NCI-H146 treated with DMSO at 0.1 percent for 48 hours (cell line): ENCODE measurements around the gene ESYT2.

Source experiments
- DNase-seq: peaks from one replicate; lab custom pipeline; 2025; ENCODE audit not compliant: unreplicated experiment; lab: John Stamatoyannopoulos, UW

ESYT2 gene

DNA sequence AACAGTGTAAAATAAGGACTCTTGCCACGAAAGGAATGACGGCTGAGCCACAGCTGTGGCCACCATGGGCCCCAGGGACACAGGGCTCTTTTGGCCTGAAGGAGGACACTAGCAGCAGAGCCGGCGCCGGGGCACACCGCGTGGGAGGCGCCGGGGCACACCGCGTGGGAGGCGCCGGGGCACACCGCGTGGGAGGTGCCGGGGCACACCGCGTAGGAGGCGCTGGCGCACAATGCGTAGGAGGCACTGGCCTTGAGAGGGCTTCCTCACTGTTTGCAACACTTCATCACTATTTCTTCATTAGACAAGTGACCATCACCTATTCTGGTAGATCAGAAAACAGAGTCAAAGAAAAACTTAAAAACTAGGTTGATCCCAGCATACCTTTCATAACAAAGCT lies 23.4 kb downstream of the ESYT2 start:
- DNase-seq: no peak

DNA sequence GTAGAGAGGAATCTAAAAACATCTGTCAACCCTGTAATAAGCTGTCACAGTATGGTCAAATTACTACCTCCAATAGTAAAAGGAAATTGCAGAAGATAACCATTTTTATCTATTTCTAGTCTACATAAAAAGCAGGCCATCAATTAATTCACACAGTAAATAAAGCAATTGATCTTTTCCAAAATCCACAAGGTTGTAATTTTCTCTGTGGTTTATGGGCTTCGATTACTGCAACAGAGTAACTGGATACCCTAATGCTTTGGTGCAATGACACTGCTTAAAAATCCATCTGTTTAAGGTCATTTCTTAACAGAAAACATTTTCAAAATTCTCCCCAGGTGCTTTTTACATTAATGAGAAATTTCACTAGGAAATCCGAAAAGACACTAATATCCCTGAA lies 23.9 kb downstream of the ESYT2 start:
- peak; percentile 54 for DNase-seq

GRCh38 chr7:158804335-158804734 lies 25.0 kb downstream of the ESYT2 start:
- DNase-seq: no peak

GRCh38 chr7:158803367-158803969 lies 25.8 kb downstream of the ESYT2 start:
- no peak for DNase-seq

GRCh38 chr7:158802535-158803366 lies 26.6 kb downstream of the ESYT2 start:
- DNase-seq: no peak

- no peak for DNase-seq
These were observed 30.6 kb downstream of the ESYT2 start for GRCh38 chr7:158798741-158799140.

DNA sequence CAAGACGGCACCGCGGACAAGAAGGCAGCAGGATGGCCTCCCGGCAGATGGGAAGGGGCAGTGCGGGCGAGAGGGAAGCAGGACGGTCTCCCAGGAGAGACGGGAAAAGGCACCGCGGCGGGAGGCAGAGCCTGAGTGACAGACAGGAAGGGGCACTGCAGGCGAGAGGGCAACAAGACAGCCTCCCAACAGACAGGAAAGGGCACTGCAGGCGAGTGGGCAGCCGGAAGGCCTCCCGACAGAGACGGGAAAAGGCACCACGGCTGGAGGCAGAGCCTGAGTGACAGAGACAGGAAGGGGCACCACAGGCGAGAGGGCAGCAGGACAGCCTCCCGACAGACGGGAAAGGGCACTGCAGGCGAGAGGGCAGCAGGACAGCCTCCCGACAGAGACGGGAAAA lies 32.6 kb downstream of the ESYT2 start:
- DNase-seq: no peak

DNA sequence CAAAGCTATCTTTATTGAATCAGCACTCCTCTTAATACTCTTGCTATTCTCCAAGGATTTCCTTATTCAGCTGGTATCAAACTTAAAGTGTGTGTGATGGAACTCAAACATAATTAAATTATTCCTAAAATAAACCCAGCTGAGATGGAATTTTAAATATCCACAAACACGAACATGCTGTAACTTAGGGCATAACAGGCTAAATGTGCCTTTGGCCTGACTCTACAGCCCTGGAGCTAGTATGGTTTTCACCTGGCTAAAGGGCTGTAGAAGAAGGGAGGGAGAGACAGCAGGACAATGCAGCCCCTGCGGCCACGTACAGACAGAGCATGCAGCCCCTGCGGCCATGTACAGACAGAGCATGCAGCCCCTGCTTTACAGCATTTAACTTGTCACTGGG lies 34.0 kb downstream of the ESYT2 start:
- DNase-seq: no peak

- DNase-seq: no peak
These were observed 38.2 kb downstream of the ESYT2 start for GRCh38 chr7:158791107-158791506.

- DNase-seq: no peak
These were observed 39.5 kb downstream of the ESYT2 start for GRCh38 chr7:158789842-158790241.

DNA sequence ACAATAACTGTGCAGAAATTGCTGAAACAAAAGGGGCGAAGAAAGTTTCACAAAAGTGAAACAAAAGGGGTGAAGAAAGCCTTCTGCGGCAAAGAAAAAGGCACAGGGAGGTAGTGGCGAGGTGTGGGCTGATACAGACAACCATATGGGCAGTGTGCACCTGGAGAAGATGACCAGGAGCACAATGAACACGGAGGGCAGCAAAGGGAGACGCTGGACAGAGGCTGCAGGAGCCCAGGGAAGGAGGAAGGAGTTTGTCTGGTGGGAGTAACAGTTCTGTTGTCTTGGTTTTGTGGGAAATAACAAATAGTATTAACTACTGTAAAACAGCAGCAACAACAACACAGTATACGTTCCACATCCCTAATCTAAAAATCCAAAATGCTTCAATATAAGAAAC lies 42.4 kb downstream of the ESYT2 start:
- no peak for DNase-seq

GRCh38 chr7:158784270-158784669 lies 45.0 kb downstream of the ESYT2 start:
- DNase-seq: no peak

- DNase-seq: no peak
These were observed 45.7 kb downstream of the ESYT2 start for GRCh38 chr7:158783595-158783994.

GRCh38 chr7:158782761-158783401 lies 46.4 kb downstream of the ESYT2 start:
- no peak for DNase-seq

DNA sequence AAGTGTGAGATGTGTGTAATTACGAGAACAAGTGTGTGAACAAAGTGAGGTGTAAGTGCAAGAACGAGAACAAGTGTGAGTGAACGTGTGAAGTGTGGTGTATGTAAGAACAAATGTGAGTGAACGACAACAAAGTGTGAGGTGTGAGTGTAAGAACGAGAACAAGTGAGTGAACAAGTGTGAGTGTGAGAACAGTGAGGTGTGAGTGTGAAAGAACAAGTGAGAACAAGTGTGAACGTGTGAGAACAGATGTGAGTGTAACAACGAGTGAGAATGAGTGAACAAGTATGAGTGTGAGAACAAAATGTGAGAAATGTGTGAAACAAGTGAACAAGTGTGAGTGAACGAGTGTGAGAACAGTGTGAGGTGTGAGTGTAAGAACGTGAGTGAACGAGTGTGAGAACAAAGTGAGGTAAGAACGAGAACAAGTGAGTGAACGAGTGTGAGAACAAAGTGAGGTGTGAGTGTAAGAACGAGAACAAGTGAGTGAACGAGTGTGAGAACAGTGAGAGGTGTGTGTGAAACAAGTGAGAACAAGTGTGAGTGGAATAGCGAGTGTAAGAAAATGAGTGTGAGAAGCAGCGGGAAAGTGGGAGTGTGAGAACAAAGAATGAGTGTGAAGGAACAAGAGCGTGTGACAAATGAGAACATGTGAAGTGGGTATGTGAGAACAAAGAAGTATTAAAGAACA lies 47.2 kb downstream of the ESYT2 start:
- no peak for DNase-seq

DNA sequence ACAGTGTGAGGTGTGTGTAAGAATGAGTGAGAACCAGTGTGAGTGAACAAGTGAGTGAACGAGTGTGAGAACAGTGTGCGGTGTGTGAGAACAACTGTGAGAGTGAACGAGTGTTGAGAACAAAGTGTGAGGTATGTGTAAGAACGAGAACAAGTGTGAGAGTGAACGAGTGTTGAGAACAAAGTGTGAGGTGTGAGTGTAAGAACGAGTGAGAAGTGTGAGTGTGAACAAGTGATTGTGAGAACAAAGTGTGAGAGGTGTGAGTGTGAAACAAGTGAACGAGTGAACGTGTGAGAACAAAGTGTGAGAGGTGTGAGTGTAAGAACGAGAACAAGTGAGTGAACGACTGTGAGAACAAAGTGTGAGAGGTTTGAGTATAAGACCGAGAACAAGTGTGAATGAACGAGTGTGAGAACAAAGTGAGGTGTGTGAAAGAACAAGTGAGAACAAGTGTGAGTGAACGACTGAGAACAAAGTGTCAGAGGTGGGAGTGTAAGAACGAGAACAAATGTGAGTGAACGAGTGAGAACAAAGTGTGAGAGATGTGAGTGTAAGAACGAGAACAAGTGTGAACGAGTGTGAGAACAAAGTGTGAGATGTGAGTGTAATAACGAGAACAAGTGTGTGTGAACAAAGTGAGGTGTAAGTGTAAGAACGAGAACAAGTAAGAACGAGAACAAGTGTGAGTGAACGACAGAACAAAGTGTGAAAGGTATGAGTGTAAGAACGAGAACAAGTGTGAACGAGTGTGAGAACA lies 47.9 kb downstream of the ESYT2 start:
- no peak for DNase-seq

GRCh38 chr7:158779061-158780000 lies 50.0 kb downstream of the ESYT2 start:
- DNase-seq: no peak

DNA sequence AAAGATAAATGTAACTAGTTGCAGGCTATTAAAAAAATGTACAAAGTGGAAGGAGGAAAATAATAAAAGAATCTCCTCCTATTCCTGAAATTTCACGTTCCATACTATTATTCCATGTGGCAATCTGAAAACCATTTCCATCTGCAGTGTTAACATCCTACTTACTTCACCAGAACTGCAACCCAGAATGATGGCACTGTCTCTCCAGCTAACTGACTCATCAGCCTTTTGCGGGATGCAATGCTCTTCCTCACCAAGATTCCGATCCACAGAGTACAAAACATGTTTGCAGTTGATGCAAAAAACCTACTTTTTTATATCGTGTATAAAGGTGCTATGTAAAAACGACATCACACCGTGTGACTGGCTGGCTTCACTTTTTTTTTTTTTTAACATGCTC lies 50.8 kb downstream of the ESYT2 start:
- no peak for DNase-seq

DNA sequence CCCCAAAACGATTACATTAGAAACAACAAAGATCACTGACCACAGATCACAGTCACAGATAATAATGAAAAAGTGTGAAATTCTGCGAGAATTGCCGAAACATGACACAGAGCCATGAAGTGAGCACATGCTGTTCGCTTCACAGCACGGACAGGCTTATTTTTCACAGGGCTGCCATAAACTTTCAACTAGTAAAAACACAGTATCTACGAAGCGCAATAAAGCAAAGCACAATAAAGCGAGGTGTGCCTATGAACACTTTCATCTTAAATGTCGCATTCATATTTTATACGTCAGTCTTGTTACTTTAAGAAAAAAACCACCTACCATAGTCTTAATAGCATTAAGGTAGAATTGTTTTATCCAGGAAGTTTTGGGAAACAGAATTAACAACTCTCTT lies 51.5 kb downstream of the ESYT2 start:
- no peak for DNase-seq

DNA sequence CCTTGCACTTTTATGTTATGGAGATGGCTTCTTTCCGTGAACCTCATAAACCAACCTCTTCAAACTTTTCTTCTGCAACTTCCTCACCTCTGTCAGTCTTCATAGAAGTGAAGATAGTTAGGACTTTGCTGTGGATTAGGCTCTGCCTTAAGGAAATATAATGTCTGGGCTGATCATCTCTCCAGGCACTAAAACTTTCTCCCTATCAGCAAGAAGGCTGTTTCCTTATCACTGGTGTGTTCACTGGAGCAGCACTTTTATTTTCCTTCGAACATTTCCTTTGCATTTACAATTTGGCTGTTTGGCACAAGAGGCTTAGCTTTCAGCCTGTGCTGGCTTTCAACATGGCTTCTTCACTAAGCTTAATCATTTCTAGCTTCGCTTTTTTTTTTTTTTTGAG lies 52.8 kb downstream of the ESYT2 start:
- no peak for DNase-seq
